HCT116 (cell line): ENCODE measurements around the gene RTKN2. TPM values are rescaled to one million over a fixed set of nuclear protein-coding genes. Genes with fewer than 3 reads are reported as not detected.

ENCODE experiments used
- ATAC-seq: fragments of 200-7000 bp; cut with Tn5 transposase; 2 replicates; pipeline ENCODE4 v1.9.1; 2020; ENCODE audit warnings: mild to moderate bottlenecking, moderate library complexity
- BruUV-seq: library from RNA; stranded (reverse); fragments of 400-500 nt; replicated peaks from 2 replicates; lab custom pipeline; 2021; lab: Mats Ljungman, UMichigan
- CTCF ChIA-PET: fragments of 300-600 bp; sonication (Branson Sonifier 250); formaldehyde crosslinking; loops from one replicate; lab custom pipeline; 2021; ENCODE audit warnings: antibody characterized with exemption; lab: Charles Lee
- POLR2A ChIA-PET: fragments of 300-600, 350-600 bp; sonication (Branson Sonifier 250); formaldehyde crosslinking; loops from one replicate; lab custom pipeline; 2021; ENCODE audit warnings: antibody characterized with exemption; lab: Charles Lee
- RAD21 ChIA-PET, 2 experiments: fragments of 300-600 bp; sonication (Branson Sonifier 250); formaldehyde crosslinking; loops; one replicate each; lab custom pipeline; 2023; ENCODE audit warnings: low total read pairs in 2 of 2; ENCODE audit not compliant: uncharacterized antibody in 2 of 2, unreplicated experiment in 2 of 2, low non-redundant PET in 1 of 2; lab: Charles Lee
- DNase-seq: peaks from one replicate; pipeline ENCODE4 v3.0.0-alpha.2; 2010; ENCODE audit warnings: low read depth, low spot score
- H2AFZ ChIP-seq: fragments of 200-600 bp; shearing (Covaris generic), sonication (generic); 2 replicates; pipeline ENCODE4 v1.6.1; 2017; ENCODE audit warnings: low read depth, mixed run types, mixed read lengths, antibody characterized with exemption, low read length; ENCODE audit not compliant: poor library complexity, severe bottlenecking
- H3K27ac ChIP-seq: 2 replicates; pipeline ENCODE4 v1.5.1; 2012; ENCODE audit warnings: low read depth, low read length
- H3K27me3 ChIP-seq: fragments of 200-600 bp; sonication (generic); 2 replicates; pipeline ENCODE4 v1.6.1; 2016; ENCODE audit warnings: mixed run types, low read length, mixed read lengths; ENCODE audit not compliant: insufficient read depth
- H3K36me3 ChIP-seq, 2 experiments: fragments of 200-500 bp in 1 of 2; fragments of 200-600 bp in 1 of 2; sonication (Bioruptor generic) in 1 of 2; sonication (generic) in 1 of 2; 2 replicates each; pipeline versions ENCODE4 v1.5.1 to v1.6.1; 2014 to 2016; ENCODE audit warnings: low read length in 2 of 2, inconsistent platforms in 1 of 2, mixed read lengths in 1 of 2, mixed run types in 1 of 2; ENCODE audit not compliant: insufficient read depth in 2 of 2, control insufficient read depth in 1 of 2
- H3K4me1 ChIP-seq, 2 experiments: fragments of 200-600 bp in 1 of 2; sonication (generic) in 1 of 2; 2 replicates each; pipeline versions ENCODE4 v1.5.1 to v1.6.1; 2012 to 2017; ENCODE audit warnings: low read length in 2 of 2, inconsistent platforms in 1 of 2, mild to moderate bottlenecking in 1 of 2, mixed read lengths in 1 of 2, mixed run types in 1 of 2, moderate library complexity in 1 of 2; ENCODE audit not compliant: insufficient read depth in 2 of 2, control insufficient read depth in 1 of 2
- H3K4me2 ChIP-seq: fragments of 200-600 bp; sonication (generic); 2 replicates; pipeline ENCODE4 v1.6.1; 2017; ENCODE audit warnings: mixed run types, low read length, mixed read lengths
- H3K4me3 ChIP-seq, 2 experiments: fragments of 200-600 bp in 1 of 2; sonication (generic) in 1 of 2; replicated peaks in 1 of 2; 2 replicates each; pipeline ENCODE4 v1.5.1; 2011 to 2016; ENCODE audit warnings: low read length in 2 of 2, control low read depth in 1 of 2, low read depth in 1 of 2, mild to moderate bottlenecking in 1 of 2, mixed read lengths in 1 of 2, mixed run types in 1 of 2
- H3K79me2 ChIP-seq: fragments of 200-600 bp; sonication (generic); 2 replicates; pipeline ENCODE4 v1.6.1; 2017; ENCODE audit warnings: mild to moderate bottlenecking, mixed run types, low read length, moderate library complexity, mixed read lengths; ENCODE audit not compliant: insufficient read depth
- H3K9ac ChIP-seq: fragments of 200-600 bp; sonication (generic); 2 replicates; pipeline ENCODE4 v1.6.1; 2016; ENCODE audit warnings: low read length, mixed read lengths
- H3K9me2 ChIP-seq: fragments of 200-600 bp; sonication (generic), shearing (Covaris generic); 2 replicates; pipeline ENCODE4 v1.6.1; 2017; ENCODE audit warnings: mixed run types, mild to moderate bottlenecking, moderate library complexity; ENCODE audit not compliant: insufficient read depth
- H3K9me3 ChIP-seq, 2 experiments: fragments of 200-500 bp in 1 of 2; fragments of 200-600 bp in 1 of 2; sonication (Bioruptor generic) in 1 of 2; sonication (generic) in 1 of 2; 2 replicates each; pipeline ENCODE4 v1.6.1; 2014 to 2017; ENCODE audit warnings: low read length in 2 of 2, mixed read lengths in 2 of 2, inconsistent platforms in 1 of 2, low read depth in 1 of 2, mild to moderate bottlenecking in 1 of 2, mixed run types in 1 of 2, moderate library complexity in 1 of 2; ENCODE audit not compliant: control insufficient read depth in 1 of 2, insufficient read depth in 1 of 2
- H4K20me1 ChIP-seq: fragments of 200-600 bp; sonication (generic), shearing (Covaris generic); 2 replicates; pipeline ENCODE4 v1.6.1; 2017; ENCODE audit warnings: mixed run types, mild to moderate bottlenecking, moderate library complexity; ENCODE audit not compliant: insufficient read depth
- CEBPB ChIP-seq: IDR thresholded peaks from 2 replicates; pipeline ENCODE4 v1.6.1; 2012; ENCODE audit warnings: low read depth
- CTCF ChIP-seq, 3 experiments: fragments of 200-600 bp in 1 of 3; sonication (generic) in 1 of 3; IDR thresholded peaks in 2 of 3; conservative IDR thresholded peaks in 1 of 3; 2 replicates each; pipeline ENCODE4 v1.5.1; 2012 to 2017; ENCODE audit warnings: low read depth in 2 of 3, low read length in 2 of 3, antibody characterized with exemption in 1 of 3, borderline replicate concordance in 1 of 3, control low read depth in 1 of 3, mild to moderate bottlenecking in 1 of 3, mixed read lengths in 1 of 3, mixed run types in 1 of 3, moderate library complexity in 1 of 3; ENCODE audit not compliant: insufficient read depth in 1 of 3
- EZH2 ChIP-seq: fragments of 200-600 bp; sonication (generic); IDR thresholded peaks from 2 replicates; pipeline ENCODE4 v1.6.1; 2017; ENCODE audit warnings: antibody characterized with exemption, mixed run types
- EZH2phosphoT487 ChIP-seq: fragments of 200-600 bp; IDR thresholded peaks from 2 replicates; pipeline ENCODE4 v1.6.1; 2018; ENCODE audit warnings: antibody characterized with exemption, borderline replicate concordance
- FOSL1 ChIP-seq: IDR thresholded peaks from 2 replicates; pipeline ENCODE4 v1.6.1; 2012; ENCODE audit warnings: low read depth
- JUND ChIP-seq: IDR thresholded peaks from 2 replicates; pipeline ENCODE4 v1.6.1; 2012
- MAX ChIP-seq: IDR thresholded peaks from 2 replicates; pipeline ENCODE4 v1.6.1; 2012
- POLR2AphosphoS5 ChIP-seq: IDR thresholded peaks from 2 replicates; pipeline ENCODE4 v1.6.1; 2011; ENCODE audit warnings: mild to moderate bottlenecking, low read depth, low read length, moderate library complexity
- RAD21 ChIP-seq: IDR thresholded peaks from 2 replicates; pipeline ENCODE4 v1.6.1; 2012; ENCODE audit warnings: low read depth, mild to moderate bottlenecking
- SRF ChIP-seq: IDR thresholded peaks from 2 replicates; pipeline ENCODE4 v1.6.1; 2012; ENCODE audit warnings: low read depth
- TCF7L2 ChIP-seq: IDR thresholded peaks from 2 replicates; pipeline ENCODE4 v1.7.0; 2011; ENCODE audit warnings: borderline replicate concordance, inconsistent platforms; ENCODE audit not compliant: insufficient read depth, insufficient read length; ENCODE audit errors: extremely low read depth
- YY1 ChIP-seq: IDR thresholded peaks from 2 replicates; pipeline ENCODE4 v1.6.1; 2011; ENCODE audit warnings: low read length, low read depth, moderate library complexity, mild to moderate bottlenecking; ENCODE audit not compliant: insufficient replicate concordance; ENCODE audit errors: extremely low read depth
- ZFX ChIP-seq: fragments of 450-650 bp; IDR thresholded peaks from 2 replicates; pipeline ENCODE4 v1.6.1; 2017
- intact Hi-C: fragments of 100-400 bp; cut with micrococcal nuclease; formaldehyde crosslinking; loops from 2 replicates; pipeline ENCODE4 v1.10.0; 2022
- total RNA-seq: library from RNA; stranded (reverse); gene quantifications from one replicate; pipeline ENCODE4 v1.2.1, GENCODE V29; 2021; ENCODE audit not compliant: unreplicated experiment
- TF ChIP-seq, protein P1 (sequence below): IDR thresholded peaks from 2 replicates; pipeline ENCODE4 v1.6.1; 2012
- TF ChIP-seq, protein P2 (sequence below): IDR thresholded peaks from 2 replicates; pipeline ENCODE4 v1.6.1; 2012; ENCODE audit warnings: low read depth
- TF ChIP-seq, protein P3 (sequence below): IDR thresholded peaks from 2 replicates; pipeline ENCODE4 v1.6.1; 2011; ENCODE audit warnings: mild to moderate bottlenecking, low read length, moderate library complexity; ENCODE audit not compliant: insufficient replicate concordance; ENCODE audit errors: extremely low read depth

The RTKN2 gene
- total RNA-seq, 1 experiment from 2014 or later, result 7.9 TPM

GRCh38 chr10:62284221-62284620 lies 15.6 kb upstream of the RTKN2 start:
- Histone ChIP-seq H3K4me1 (no peaks in the 10 kb centered on the region), H3K79me2 (no peaks in the 10 kb centered on the region)
- TF ChIP-seq JUND (no peak), RAD21 (no peak), EZH2phosphoT487 (no peak), ZFX (no peak), CTCF (IDR thresholded peaks at IDR 0.05 in 2 of 3, conservative IDR thresholded peaks at IDR 0.05 in 1 of 3; ENCODE audit: borderline replicate concordance in 1 of 3, insufficient read depth in 1 of 3, low read depth in 2 of 3, low read length in 2 of 3) (no peak), MAX (no peak), YY1 (no peak), FOSL1 (no peak), SRF (no peak), TCF7L2 (no peak), EZH2 (no peak), POLR2AphosphoS5 (no peak), CEBPB (no peak)
- TF ChIP-seq, protein P1, sequence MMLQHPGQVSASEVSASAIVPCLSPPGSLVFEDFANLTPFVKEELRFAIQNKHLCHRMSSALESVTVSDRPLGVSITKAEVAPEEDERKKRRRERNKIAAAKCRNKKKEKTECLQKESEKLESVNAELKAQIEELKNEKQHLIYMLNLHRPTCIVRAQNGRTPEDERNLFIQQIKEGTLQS, result no peak
- TF ChIP-seq, protein P2, sequence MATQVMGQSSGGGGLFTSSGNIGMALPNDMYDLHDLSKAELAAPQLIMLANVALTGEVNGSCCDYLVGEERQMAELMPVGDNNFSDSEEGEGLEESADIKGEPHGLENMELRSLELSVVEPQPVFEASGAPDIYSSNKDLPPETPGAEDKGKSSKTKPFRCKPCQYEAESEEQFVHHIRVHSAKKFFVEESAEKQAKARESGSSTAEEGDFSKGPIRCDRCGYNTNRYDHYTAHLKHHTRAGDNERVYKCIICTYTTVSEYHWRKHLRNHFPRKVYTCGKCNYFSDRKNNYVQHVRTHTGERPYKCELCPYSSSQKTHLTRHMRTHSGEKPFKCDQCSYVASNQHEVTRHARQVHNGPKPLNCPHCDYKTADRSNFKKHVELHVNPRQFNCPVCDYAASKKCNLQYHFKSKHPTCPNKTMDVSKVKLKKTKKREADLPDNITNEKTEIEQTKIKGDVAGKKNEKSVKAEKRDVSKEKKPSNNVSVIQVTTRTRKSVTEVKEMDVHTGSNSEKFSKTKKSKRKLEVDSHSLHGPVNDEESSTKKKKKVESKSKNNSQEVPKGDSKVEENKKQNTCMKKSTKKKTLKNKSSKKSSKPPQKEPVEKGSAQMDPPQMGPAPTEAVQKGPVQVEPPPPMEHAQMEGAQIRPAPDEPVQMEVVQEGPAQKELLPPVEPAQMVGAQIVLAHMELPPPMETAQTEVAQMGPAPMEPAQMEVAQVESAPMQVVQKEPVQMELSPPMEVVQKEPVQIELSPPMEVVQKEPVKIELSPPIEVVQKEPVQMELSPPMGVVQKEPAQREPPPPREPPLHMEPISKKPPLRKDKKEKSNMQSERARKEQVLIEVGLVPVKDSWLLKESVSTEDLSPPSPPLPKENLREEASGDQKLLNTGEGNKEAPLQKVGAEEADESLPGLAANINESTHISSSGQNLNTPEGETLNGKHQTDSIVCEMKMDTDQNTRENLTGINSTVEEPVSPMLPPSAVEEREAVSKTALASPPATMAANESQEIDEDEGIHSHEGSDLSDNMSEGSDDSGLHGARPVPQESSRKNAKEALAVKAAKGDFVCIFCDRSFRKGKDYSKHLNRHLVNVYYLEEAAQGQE, result no peak
- TF ChIP-seq, protein P3, sequence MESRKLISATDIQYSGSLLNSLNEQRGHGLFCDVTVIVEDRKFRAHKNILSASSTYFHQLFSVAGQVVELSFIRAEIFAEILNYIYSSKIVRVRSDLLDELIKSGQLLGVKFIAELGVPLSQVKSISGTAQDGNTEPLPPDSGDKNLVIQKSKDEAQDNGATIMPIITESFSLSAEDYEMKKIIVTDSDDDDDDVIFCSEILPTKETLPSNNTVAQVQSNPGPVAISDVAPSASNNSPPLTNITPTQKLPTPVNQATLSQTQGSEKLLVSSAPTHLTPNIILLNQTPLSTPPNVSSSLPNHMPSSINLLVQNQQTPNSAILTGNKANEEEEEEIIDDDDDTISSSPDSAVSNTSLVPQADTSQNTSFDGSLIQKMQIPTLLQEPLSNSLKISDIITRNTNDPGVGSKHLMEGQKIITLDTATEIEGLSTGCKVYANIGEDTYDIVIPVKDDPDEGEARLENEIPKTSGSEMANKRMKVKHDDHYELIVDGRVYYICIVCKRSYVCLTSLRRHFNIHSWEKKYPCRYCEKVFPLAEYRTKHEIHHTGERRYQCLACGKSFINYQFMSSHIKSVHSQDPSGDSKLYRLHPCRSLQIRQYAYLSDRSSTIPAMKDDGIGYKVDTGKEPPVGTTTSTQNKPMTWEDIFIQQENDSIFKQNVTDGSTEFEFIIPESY, result no peak
- TF ChIP-seq, all 23 proteins: peak for 0
- intact Hi-C loops, result no loop called here
- no peaks in the 10 kb centered on the region for H3K9me2 ChIP-seq
- H4K20me1 ChIP-seq, result no peaks in the 10 kb centered on the region
- no peaks in the 10 kb centered on the region for H3K9me3 ChIP-seq
- ChIA-PET POLR2A (no interaction called here), CTCF (no interaction called here), RAD21 (no interaction called here)
- ATAC-seq (no peak), DNase-seq (no peak)
- no peak overlapping the region for H3K4me3 ChIP-seq
- H3K36me3 ChIP-seq, result no peaks in the 10 kb centered on the region
- BruUV-seq, result no TSS peak
- peak overlapping the region; percentile 56 for H2AFZ ChIP-seq
- no peak overlapping the region for H3K4me2 ChIP-seq
- H3K27me3 ChIP-seq, result no peaks in the 10 kb centered on the region
- no peak overlapping the region for H3K27ac ChIP-seq
- no peak overlapping the region for H3K9ac ChIP-seq
